Stimulated activated CD8-positive, alpha-beta memory T cell treated with anti-CD3 and anti-CD28 coated beads, Interleukin-12 subunit alpha, Interleukin-12 subunit beta, amount 100 ng/mL, for 4 hours (primary cell): ENCODE results near the gene TENM3.
"Not testable (repeated sequence)": the region's sequence is repeated elsewhere in the genome, so short reads cannot be mapped to it uniquely, and the experiment has no call there.

Experiments used
- DNase-seq: peaks from one replicate; pipeline ENCODE4 v3.0.0-alpha.2; 2020; ENCODE audit warnings: low read depth

TENM3 gene

DNA sequence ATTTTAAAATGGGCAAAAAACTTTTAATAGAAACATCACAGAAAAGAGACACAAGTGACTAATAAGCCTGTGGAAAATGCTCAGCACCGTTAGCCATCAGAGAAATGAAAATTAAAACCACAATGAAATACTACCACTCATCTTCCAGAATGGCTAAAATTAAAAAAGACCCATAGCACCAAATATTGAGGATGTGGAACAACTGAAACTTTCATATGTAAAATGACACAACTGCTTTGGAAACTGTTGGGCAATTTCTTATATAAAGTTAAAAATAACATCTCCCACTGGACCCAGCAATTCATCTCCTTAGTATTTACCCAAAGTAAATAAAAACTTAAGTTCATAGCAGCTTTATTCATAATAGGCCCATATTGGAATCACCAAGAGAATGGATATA is 94.2 kb downstream of the TENM3 start:
- no peak for DNase-seq

DNA sequence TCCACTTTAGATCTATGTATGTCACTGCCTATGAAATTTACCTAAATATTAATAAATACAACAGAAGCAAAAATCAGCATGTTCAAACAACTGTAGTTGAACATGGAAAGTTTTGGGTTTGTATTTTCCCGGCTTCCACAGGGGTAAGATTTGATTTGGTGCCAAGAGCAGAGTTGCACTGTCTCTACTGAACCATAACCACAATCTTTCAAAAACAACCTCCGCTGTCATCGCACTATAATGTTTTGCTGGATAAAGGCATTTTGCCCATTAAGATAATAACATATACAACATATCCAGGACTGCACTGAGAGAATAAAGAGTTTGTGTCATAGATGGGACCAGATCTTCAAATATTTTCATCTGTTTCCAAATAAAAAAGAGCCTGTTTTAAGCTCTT is 94.9 kb downstream of the TENM3 start:
- no peak for DNase-seq

DNA sequence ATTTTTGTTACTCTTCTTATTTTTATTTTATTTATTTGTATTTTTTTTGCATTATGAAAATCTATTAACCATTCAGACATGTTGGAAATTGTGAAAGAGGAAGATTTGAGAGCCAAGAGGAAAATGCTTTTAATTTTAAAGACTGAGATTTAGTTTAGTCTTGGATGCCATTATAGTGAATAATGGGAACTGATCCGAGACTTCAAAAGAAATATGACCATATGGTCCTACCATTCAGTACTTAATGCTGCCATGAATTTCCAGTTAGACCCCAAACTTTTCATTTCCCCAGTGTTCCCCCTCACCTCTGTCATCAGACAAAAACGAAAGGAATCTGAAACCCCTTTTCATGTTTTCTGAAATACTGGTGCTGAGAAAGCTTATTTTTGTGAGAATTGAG is 95.5 kb downstream of the TENM3 start:
- no peak for DNase-seq

DNA sequence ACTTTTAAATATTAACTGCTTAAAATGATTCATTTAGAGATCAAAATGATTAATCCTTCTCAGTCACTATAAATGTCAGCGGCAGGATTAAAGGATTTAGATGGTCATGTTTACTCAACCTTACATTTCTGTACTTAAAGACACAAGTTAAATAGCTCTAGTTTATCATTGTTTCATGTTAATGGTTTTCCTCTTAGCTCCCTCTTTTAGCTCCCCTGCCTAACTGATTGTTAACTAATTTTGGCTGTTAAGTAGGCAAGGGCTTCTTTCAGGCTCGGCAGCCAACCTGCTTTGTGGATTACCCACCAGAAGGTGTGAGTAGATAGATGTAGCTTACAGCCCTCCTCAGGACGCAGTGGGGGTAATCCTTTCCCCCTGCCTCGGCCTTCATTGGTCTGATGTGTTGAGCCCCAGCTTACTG is 96.0 kb downstream of the TENM3 start:
- DNase-seq: no peak

DNA sequence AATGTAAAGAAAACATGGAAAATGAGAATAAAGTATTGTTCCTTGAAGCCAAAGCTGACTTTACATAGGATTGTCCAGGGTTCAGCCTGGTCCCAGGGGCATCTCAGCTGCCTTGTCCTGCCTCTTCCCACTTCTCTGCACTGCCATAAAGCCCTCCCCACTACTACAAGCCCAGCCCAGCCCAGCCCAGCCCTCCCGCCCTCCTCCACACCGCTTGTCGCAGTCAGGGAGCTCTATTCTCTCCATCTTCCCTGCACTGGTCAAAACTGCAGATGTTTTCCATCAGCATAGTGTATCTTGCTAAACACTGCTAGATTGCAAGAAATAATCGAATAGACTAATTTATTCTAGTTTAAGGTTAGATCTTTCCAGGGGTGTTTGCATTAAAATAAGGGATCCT is 100.3 kb downstream of the TENM3 start:
- DNase-seq: no peak

DNA sequence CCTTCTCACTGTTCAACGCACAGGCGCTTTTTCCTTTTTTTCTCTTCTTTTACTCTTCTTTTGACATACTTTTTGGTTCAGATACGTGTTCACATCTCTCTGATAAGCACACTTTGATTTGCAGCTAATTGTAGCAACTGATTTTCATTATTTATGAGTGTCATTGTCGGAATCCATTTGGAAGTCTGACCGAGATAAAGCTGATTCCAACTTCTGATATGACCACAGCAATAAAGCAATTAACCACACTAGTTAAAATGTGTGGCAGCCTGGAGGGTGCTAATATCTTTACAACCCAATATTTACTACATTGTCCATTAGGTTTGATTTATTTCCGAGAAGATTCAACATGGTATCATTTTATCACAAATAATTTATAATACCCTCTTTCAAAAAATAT is 101.8 kb downstream of the TENM3 start:
- no peak for DNase-seq

DNA sequence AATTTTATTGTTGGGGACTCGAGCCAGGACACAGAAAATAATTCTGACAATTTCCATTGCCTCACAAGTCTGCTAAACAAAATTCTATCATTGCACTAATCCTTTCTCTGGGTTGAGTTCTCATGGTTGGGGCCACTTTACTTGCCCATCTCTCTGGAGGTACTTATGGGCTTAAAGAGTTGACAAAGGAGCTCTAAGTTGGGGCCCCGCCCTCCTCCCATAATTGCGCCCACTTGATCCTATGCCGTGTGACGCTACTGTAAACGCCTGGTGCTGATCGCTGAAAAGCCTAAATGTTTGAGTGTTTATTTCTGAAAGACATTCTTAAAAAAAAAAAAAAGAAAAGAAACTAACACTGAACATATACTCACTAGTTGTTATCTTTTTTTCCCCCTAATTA is 103.0 kb downstream of the TENM3 start:
- no peak for DNase-seq

DNA sequence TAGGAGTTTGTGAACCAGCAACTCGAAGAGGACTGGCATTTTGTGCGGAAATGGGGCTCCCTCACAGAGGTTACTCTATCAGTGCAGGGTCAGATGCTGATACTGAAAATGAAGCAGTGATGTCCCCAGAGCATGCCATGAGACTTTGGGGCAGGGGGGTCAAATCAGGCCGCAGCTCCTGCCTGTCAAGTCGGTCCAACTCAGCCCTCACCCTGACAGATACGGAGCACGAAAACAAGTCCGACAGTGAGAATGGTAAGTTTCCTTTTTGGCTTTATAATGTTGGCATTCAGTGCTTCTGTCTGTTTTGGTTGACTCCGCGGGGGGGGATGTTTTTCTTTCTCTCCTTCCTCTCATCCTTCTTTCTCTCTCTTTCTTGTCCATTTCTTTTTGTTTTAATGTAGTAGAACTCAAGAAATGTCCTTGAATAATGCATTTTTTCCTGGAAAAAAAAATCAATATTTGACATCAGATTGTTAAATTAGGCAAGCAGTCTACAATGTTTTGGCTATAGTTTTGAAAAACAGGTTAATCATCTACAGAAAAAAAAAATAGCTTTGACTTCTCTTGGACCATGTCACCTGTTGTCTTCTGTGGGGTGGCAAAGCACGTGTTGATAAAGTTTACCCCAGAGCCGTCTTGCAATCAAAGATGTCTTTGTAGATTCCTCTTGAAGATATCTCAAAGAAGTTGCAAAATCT is 103.6 kb downstream of the TENM3 start:
- DNase-seq: no peak

DNA sequence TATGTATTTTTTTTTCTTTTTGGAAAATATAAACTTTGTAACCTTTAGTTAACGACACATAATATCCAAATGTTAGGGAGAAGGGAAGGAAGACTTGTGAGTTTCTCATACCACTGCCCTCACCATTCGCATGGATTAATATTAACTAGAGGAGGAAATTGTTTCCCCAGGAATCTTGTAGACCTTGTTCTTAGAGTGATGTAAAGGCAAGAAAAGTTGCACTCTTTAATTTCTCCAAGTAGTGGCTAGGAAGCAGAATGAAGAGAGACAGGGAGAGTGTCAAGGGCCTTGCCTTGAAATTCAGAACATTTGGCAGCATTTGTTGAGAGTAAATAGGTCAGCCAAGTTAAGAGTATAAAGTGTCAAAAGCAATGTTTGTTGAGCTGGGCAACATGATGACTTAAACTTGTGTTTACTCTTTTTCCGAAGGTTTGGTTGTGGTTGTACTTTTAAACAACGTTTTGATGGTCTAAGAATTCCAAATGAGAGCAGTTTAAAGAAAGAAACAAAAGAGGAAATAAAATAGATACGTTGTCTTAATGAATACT is 105.7 kb downstream of the TENM3 start:
- DNase-seq: no peak

DNA sequence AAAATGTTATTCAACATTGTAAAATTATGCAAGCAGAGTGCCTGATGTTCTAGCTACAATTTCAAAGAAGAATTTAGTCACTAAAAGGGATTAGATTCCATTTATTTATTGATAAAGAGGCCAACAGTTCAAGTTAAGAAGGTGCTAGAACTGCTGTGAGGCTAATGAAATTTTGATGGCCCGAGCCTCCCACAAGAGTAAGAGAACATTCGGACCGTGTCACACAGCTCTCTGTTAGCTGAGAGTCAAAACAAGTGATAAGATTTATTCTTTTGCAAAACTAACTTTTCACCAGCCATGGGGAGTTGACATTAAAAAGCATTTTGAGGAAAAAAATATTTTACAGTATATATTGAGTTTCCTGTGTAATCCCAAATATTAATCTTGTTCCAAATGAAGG is 106.8 kb downstream of the TENM3 start:
- no peak for DNase-seq

DNA sequence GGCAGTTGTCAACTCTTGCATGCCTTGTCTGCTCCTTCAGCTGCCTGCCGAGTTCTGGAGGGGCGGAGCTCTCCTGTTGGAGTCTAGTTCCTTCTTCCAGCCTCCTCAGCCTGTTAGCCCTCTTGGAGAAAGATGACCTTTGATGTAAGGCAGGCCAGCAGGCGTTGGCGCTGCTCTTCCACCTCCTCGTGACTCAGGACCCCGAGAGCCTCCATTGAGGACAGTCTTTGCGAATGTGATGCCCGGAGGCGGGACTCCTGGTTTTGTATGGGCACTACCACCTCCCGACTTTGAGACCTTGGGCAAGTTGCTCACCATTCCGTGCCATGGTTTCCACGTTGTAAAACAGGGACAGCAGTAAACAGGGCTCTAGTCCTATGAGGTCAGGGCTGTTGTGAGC is 108.3 kb downstream of the TENM3 start:
- DNase-seq: no peak

DNA sequence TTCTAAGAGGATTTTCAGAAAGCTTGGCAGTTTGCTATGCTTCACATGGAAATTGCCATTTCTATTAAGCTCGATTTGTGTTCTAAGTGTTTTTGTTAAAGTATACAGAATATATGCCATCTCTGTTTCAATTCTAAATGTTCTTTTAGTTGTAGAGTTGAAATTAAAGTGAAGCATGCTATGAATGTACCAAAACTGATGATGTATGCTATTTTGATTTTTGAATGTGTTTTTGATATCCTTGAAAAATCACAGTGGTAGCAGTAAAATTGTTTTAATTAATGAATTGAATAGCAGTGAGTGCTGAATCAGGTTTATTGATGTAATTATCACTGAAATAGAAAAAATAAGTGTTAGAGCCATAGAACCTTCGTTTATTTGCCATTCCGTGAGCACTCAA is 110.9 kb downstream of the TENM3 start:
- DNase-seq: no peak

DNA sequence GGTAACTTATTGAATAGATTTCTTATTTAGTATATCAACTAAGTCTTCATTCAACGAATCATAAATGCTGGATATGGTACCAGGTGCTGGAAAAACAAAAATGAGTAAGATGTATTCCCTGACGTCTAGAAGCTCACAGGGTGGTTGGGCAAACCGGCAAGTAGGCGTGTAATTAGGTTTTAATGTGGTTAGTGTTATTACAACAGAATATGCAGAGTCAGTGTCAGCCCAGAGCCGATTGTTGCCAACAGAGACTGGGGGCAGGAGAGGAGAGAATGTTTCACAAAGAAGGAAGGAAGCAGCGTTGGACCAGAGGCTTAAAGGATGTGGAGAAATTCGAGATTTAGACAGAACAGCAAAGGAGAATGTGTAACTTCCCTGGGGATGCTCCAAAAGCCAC is 111.7 kb downstream of the TENM3 start:
- no peak for DNase-seq

DNA sequence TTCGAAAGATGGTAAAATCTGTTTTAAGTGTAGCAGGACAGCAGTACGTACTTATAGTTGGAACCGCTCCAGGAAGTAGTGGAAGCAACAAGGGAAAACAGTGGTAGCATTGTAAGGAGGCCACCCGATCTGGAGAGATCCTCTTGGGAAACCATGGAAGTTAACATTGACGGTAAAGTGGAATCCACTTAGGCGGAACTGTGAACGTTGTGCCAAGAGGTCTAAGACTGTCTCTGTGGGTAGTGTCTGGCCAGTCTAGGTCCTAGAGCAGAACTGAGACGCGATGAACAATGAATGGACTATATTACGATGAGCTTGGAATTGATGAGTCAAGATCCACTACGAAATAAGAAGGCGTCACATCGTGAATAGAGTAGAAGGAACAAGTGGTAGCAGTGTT is 124.0 kb downstream of the TENM3 start:
- DNase-seq: no peak

DNA sequence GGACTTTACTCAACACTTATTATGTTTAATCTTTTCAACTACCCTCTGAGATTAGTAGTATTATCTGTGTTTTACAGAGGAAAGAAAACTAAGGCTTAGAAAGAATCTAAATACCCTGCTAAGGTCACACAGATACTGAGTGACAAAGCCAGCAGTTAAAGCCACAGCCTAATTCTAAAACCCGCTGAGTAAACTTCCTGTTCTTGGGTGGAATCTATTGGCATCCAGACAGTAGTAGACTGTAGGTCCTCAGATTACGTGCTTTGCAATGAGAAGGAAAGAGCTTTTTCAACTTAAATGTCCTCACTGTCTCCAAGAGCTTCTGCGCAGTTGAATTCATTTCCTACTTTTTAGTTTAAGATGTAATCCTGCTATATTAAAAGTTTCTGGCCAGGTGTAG is 126.0 kb downstream of the TENM3 start:
- DNase-seq: no peak

DNA sequence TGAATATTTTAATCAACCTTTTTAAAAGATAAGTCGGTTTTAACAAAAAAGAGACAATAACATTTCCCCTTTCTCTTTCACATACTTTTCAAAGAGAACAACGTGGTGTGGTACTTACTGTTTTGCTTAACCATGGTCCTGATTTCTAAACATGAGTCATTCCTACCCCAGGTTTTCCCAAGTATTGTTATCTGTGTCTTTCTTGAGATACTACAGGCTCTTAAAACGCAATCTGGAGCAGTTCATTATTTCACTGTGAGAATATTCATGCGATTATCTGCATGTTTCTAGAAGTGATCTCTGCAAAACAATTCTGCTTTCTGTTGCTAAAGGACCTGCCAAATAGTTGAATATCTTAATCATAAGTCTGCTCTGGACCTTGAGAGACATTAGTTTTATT is 127.3 kb downstream of the TENM3 start:
- DNase-seq: no peak

DNA sequence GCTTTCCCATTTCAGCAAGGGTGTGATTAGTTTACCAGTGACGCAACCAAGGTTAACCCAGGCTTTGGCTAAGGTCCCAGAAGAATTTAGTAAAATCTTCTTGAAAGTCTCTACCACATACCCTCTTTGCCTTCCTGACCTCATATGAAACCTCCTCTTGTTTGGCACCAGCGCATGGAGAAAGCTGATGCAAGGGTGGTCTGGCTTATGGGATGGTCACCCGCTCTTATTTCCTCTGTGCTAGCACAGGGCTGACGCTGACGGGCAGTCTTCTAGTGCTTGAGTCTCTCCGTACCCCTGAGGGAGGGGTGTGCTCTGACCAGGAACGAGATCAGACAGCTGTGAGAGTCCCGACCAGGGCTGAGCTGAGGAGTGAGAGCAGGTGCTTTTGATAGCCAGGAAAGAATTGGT is 137.6 kb downstream of the TENM3 start:
- DNase-seq: no peak

DNA sequence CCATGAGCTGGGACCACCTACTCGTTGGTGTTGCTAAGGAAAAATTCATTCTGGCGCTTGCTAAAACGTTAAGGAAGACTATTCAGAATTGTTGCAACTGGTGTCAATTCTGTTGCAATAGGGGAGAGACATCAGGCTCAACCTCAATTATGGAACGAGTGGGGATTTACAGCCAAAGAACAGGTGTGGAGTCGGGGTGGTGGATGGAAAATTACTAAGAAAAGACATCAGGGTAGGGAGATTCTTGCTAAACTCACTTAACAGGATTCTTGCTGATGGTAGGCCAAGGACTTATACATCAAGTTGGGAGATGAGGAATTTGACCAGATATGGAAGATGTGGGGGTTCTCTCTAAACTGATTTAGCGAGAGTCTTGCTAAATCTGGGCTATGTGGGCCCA is 139.7 kb downstream of the TENM3 start:
- no peak for DNase-seq

DNA sequence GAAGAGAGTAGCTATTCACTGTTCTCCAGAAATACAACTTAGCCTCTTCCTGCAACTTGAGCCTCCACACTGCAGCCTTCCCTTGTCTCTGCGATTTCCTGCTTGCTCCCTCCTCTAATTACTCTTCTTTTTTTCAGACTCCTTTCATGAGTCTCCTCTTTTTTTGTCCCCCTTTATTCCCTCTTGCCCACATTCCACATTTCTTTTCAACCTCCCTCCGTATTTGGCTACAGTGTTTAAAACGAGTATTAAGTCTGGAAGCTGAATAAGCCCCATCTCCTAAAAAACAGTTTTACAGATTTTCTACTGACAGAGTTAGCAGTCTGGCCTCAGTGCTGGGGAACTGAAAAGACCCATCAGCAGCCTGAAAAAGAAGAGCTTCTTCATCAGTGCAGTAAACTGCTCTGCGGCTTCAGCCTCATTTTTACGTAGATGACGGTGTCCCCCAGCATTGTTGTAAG is 141.5 kb downstream of the TENM3 start:
- DNase-seq: no peak

DNA sequence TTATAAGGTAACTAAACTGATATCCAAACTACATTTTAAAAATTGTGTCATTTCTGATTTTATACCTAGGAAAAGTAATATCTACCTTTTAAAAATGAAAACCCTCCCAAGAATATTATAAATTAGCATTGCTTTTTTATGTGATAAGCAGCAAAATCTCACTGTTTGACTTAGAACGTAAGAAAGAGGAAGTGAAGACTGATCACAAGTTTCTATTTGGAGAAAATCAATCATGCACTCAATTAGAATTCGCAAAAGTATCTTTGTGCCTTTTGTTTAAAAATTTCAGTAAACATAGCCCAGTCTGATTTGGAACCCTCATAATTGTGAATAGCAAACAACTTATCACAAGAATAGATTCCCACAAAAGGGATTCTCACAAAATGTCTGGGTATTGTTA is 142.7 kb downstream of the TENM3 start:
- DNase-seq: no peak

DNA sequence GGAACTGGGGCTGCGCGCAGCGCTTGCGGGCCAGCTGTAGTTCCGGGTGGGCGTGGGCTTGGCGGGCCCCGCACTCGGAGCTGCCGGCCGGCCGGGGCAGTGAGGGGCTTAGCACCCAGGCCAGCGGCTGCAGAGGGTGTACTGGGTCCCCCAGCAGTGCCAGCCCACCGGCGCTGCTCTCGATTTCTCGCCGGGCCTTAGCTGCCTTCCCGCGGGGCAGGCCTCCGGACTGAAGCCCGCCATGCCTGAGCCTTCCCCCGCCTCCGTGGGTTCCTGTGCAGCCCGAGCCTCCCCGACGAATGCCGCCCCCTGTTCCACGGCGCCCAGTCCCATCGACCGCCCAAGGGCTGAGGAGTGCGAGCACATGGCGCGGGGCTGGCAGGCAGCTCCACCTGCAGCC is 143.4 kb downstream of the TENM3 start:
- DNase-seq: not testable (repeated sequence)

DNA sequence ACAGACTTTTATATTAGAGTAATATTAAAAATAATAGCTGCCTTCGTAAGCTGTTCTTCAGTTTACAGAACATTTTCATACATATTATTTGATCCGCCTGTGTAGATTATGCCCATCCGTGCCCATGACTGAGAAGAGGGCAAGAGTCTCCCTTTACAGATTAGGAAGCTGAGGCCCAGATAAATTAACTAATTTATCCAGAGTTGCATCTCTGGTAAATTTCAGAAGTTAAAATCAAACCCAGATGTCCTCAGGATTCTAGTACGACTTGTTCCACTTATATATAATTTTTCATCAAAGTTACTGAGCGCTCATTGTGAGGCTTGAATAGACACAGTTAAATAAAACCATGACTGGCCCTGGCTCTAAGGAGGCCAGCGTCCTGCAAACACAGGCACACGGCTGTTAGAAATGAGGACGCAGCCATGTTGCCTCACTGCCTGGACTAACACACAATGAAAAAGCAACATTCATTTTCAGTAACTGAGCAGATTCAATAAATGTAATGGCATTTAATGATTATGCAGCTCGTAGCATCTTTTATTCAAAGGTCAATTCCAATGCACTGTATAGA is 148.0 kb downstream of the TENM3 start:
- no peak for DNase-seq

DNA sequence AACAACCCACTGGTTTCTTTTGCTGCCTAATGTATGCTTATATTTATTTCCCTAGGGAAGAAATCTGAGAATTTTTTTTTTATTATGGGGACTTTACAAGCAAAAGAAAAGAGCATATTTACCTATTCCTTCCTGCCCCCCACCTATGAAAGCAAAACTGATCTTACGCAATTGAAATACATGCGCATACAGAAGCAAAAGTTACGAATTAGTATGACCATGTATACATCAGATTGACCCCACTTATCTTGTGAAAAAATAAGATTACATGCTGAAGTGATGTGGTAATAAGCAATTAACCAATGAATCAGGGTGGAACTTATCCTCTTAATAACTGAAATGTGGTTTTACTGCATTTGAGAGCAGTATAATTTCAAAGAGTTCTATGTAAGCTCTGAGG is 151.0 kb downstream of the TENM3 start:
- no peak for DNase-seq

DNA sequence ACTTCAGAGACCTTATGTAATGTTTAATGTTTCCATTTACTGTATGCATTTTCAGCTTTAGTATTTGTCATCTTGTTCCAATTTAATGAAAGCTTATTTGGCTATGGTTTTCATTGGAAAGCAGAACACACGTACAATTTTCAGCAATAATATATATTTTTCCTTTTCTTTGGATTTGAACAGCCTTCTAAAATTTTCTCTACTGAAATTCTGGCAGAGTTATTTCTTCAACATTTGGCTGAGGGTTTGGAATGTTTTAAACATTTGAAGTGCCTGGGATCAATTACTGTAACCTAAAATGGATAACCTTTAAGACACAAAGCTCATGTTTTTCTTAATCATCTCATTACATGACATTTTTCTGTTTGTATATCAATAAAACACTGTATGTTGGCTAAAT is 156.9 kb downstream of the TENM3 start:
- no peak for DNase-seq
